HG03108 (cell line): ENCODE results near the gene TSC2.
"Not testable (repeated sequence)": the region's sequence is repeated elsewhere in the genome, so short reads cannot be mapped to it uniquely, and the experiment has no call there.

Experiments used
- ATAC-seq: cut with Tn5 transposase; IDR thresholded peaks from one replicate; pipeline ENCODE4 v1.9.1; 2021; ENCODE audit warnings: moderate library complexity; ENCODE audit not compliant: unreplicated experiment

Gene TSC2

DNA sequence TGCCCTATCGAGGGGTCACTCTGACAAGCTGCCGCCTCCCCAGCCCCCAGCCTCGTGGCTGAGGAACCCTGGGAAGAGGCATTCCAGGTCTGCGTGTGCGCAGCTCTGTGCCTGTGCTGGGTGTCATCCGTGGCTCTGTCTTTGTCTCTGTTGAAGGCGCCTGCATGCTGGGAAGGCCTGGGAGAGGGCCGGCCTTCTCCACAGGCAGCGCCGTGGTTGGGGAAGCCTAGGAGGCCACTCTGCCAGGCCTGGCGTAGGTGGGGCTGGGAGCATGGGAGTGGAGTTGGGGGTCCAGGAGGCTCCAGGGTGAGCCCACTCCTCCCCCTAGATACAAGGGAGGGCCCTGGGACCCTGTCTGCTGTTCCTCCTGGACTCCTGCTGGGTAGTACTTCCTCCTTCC, 17.7 kb upstream of the TSC2 start:
- ATAC-seq = no peak

DNA sequence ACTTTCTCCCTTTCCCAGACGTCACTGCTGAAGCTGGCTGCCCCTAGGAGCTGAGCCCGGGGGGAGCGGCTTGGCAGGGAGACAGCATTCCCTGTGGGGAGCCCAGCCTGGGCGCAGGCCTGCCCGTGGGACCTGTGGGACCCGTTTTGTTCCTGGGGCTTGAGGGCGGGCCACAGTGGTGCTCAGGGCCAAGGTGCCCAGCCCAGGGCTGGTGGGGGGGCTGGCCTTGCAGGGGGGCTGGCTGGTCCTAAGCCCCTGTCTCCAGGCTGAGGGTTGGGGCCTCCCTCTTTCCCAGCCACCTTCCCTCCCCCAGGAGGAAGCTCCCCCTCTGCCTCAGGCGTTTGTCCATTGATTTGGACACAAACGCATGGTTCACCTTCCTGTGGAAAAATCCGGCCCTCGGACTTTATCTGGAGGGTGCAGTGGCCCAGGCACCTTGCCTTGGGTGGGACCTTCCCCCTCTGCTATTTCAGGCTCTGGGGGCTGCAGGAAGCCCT, 16.7 kb upstream of the TSC2 start:
- ATAC-seq = no peak

DNA sequence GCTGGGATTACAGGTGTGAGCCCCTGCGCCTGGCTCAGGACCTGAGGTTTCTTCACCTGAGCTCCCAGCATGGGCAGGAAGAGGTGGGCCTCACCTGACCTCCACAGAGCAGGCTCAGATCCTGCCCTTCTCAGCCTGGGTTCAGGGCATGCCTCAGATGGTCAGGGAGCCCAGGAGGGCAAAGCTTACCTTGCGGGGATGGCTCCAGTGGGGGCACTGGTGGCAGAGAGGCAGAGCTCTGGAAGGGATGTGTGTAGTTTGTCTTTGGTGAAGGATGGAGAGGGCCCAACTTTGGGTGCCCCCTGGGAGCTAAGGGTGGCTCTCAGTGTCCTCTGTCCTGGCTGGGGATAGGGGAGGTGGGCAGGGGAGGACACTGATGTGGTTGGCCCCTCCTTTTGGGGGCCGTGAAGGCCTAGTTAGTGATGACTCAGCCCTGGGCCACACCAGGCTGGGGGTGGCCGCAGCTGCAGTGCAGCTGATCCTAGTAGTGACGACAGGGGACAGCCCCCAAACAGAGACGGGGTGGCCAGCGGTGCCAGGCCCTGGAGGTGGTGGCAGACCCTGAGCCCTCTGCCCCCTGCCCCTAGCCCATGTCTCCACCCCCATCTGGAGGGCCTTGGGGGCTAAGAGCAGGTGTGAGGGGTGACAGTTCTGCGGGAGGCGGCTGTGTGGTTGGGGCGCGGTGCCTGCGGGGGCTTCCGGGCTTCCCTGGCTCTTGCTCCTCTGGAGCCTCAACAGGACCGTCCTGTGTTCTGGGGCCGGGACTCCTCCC, 15.3 kb upstream of the TSC2 start:
- ATAC-seq = no peak

GRCh38 chr16:2033057-2033908, 14.5 kb upstream of the TSC2 start:
- no peak for ATAC-seq

- not testable (repeated sequence) for ATAC-seq
These were observed 13.7 kb upstream of the TSC2 start for GRCh38 chr16:2033909-2034695.

- ATAC-seq = no peak
These were observed 12.9 kb upstream of the TSC2 start for GRCh38 chr16:2034696-2035430.

DNA sequence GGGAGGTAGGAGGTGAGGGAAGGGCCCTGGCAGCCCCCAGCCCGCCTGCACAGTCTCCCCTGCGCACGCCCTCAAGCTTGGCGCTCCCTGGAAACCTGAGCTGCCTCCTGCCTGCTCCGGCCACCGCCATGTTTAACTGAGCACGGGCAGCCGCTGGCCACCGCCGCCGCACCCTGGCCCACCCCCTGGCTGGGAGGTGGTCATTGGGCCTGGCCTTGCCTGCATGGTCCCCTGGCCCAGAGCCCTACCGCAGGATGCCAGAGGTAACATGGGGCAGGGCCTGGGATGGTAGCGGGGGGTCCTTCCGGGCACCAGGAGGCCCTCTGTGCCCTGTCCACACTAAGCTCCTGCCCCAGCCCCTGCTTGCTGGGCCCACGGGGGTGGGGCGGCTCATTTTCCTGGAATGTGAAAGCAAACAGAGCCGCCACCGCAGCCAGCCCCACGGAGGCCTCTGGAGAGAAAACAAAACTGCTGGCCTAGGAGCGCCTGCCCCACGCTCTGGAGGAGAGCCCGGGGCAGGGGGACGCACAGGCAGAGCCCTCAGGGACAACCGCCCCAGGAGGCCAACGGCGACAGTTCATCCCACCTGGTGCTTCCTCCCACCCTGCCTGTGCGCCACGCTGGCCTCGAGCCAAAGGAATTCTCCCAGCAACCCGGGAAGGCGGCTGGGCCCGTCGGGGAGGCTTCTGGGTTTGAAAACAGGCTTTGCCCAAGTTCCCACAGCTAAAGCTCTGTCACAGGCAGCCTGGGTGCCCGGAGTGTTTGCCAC, 12.2 kb upstream of the TSC2 start:
- ATAC-seq = no peak

GRCh38 chr16:2036200-2036966, 11.4 kb upstream of the TSC2 start:
- ATAC-seq = no peak

DNA sequence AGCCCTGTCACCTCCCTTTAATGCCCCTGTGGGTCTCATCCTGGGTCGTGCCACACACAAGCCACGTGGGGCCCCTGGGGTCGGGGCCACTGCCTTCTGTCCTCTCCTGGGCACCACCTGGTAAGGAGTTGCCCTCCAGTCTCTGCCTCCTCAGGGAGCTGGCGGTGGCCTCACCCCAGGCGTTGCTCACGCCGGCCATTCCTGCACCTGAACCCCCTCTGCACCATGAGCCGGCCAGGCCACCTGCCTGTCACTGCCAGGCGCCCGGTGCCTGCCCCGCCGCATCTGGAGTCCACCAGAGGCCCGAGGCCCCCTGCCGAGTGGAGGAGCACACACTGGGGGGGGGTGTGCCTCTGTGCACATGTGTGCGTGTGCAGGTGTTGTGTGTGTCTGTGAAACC, 10.7 kb upstream of the TSC2 start:
- no peak for ATAC-seq

DNA sequence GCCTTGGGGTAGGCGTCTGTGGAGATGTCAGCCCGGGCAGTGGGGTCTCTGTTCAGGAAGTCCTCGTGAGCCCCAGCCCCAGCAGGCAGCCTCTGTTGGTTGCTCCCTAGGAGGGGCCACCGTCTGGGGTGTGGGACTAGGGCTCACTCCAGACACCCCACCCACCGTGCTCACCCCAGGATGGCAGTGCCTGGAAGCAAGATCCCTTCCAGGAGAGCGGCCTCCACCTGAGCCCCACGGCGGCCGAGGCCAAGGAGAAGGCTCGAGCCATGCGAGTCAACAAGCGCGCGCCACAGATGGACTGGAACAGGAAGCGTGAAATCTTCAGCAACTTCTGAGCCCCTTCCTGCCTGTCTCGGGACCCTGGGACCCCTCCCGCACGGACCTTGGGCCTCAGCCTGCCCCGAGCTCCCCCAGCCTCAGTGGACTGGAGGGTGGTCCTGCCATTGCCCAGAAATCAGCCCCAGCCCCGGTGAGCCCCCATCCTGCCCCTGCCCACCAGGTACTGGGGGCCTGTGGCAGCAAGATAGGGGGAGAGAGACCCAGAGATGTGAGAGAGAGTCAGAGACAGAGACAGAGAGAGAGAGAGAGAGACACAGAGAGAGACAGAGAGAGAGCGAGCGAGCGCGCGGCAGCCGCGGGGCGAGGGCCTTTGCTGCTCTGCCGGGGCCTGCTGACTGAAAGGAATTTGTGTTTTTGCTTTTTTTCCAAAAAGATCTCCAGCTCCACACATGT, 10.0 kb upstream of the TSC2 start:
- no peak for ATAC-seq

- no peak for ATAC-seq
These were observed 9.2 kb upstream of the TSC2 start for GRCh38 chr16:2038382-2039231.

DNA sequence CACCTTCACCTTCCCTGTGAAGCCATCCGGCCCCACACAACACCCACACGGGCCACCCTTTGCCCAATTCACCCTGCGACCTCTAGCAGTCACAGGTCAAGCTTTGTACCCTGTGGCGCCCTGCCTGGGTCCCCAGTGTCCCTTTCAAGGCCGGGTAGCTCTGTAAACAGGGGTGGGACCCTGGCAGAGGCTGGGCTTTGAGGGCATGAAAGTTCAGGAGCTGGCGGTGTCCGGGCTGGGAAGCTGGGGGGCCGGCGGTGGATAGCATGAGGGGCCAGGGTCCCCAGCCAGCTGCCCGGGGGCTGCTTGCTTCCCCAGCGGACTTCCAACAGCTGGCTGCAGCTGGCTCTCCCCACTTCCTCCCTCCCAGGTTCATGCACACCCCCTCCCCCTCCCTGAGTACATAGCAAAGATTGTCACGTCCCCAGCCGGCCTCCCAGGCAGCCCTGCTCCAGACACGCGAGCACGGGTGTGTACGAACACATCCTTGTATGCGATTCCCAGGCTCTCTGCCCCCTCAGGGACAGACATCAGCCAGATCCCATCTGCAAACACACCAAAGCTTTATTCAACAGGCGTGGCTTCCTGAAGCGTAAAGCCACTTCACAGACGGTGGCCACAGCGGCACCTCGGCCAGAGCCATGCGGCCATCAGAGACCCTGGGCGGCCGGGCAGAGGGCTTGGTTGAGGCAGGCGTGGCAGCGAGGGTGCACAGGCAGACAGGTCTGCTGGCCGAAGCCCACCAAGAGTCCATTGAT, 8.3 kb upstream of the TSC2 start:
- ATAC-seq = no peak

DNA sequence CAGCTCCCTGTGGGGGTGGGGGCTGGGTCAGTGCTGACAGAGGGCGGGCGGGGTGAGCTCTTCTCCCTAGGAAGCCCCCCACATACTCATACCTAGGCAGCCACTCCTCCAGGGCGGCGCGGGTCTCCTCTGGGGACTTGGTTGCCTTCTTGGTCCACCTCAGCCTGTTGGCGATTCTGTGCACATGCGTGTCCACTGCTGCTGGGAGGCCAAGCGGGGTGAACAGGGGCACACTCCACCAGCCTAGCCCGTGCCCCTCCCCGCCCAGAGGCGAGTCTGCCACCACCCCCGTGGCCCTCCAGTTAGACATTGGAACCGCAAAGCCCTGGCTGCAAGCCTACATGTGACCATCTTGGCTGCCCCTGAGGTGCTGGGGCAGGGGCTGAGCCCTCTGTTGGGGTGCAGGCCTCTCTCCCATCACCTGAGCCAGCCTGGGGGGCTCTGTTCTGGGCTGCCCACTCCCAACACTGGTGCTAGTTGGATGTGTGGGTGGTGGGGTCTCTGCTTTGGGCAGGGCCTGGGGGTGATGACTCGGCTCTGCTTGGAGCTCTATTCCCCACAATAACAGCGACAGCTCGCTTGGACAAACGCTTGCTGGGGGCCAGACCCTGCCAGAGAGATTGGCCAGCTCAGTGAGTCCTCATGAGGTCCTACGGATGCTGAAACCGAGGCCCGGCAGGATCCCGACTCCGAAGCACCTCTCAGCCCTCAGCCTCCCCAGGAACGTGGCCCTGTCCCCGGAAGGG, 7.6 kb upstream of the TSC2 start:
- ATAC-seq = no peak

DNA sequence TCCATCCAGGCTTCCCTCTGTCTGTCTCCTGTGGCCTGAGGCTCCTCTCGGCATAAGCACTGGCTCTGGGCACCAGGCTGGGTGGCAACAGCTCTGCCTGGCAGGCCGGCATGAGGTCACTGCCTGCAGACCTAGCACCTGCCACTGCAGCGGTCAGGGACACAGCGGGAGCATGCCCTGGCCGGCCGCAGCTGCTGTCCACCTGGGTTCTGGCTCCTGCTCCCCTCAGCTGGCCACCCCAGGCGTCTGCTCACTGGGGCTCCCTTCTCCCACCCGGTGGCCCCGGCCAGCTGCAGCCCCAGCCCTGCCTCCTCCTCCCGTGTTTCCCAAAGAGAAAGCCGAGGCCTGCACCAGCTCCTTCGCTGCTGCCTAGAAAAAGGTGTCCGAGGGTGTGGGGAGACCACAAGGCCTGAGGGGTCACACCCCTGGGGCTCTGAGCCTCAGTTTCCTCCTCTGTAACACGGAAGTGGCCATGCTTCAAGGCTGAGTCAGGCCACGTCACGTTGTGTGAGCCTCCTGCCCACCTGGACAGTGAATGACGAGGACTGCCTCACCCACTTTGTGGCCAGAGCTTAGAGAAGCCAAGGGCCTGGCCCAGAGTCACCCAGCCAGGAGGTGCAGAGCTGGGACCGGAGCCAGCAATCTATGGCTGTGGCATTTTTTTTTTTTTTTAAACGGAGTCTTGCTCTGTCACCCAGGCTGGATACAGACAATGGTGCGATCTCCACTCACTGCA, 6.8 kb upstream of the TSC2 start:
- no peak for ATAC-seq

- no peak for ATAC-seq
These were observed 5.4 kb upstream of the TSC2 start for GRCh38 chr16:2042171-2042985.
